ENCODE data around the gene PIP5K1B.

DNA sequence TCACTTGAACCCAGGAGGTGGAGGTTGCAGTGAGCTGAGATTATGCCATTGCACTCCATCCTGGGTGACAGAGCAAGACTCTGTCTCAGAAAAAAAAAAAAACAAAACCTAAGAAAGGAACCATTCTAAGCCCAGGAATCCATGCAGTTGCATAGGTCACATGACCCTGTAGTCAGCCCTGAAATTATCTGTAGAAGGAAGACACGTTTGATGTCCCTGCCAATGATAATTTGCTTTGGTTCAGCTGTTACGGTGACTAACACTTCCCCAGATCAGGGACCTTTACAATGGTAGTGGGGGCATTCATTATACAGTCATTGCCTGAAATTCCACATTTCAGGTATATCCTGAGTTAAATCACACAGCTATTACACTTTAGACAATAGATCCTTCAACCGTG lies 258.4 kb downstream of the PIP5K1B start:
- TF ChIP-seq, protein P1, sequence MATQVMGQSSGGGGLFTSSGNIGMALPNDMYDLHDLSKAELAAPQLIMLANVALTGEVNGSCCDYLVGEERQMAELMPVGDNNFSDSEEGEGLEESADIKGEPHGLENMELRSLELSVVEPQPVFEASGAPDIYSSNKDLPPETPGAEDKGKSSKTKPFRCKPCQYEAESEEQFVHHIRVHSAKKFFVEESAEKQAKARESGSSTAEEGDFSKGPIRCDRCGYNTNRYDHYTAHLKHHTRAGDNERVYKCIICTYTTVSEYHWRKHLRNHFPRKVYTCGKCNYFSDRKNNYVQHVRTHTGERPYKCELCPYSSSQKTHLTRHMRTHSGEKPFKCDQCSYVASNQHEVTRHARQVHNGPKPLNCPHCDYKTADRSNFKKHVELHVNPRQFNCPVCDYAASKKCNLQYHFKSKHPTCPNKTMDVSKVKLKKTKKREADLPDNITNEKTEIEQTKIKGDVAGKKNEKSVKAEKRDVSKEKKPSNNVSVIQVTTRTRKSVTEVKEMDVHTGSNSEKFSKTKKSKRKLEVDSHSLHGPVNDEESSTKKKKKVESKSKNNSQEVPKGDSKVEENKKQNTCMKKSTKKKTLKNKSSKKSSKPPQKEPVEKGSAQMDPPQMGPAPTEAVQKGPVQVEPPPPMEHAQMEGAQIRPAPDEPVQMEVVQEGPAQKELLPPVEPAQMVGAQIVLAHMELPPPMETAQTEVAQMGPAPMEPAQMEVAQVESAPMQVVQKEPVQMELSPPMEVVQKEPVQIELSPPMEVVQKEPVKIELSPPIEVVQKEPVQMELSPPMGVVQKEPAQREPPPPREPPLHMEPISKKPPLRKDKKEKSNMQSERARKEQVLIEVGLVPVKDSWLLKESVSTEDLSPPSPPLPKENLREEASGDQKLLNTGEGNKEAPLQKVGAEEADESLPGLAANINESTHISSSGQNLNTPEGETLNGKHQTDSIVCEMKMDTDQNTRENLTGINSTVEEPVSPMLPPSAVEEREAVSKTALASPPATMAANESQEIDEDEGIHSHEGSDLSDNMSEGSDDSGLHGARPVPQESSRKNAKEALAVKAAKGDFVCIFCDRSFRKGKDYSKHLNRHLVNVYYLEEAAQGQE (IDR thresholded peaks at IDR 0.05; ENCODE audit: low read depth) = no peak
- TF ChIP-seq RAD21 (IDR thresholded peaks at IDR 0.05; ENCODE audit: low read depth) = no peak
- TF ChIP-seq TAF1 (IDR thresholded peaks at IDR 0.05; ENCODE audit: low read depth) = no peak
- no peak for TF ChIP-seq CEBPB (IDR thresholded peaks at IDR 0.05)
- TF ChIP-seq EP300 (IDR thresholded peaks at IDR 0.05; ENCODE audit: borderline replicate concordance) = no peak
- TF ChIP-seq, protein P2, sequence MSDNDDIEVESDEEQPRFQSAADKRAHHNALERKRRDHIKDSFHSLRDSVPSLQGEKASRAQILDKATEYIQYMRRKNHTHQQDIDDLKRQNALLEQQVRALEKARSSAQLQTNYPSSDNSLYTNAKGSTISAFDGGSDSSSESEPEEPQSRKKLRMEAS (IDR thresholded peaks at IDR 0.05) = no peak
- no peak for TF ChIP-seq CREB1 (IDR thresholded peaks at IDR 0.05; ENCODE audit: low read depth)
- no peak for TF ChIP-seq YY1 (IDR thresholded peaks at IDR 0.05; ENCODE audit: low read depth)
- no peak for TF ChIP-seq TCF12 (IDR thresholded peaks at IDR 0.05; ENCODE audit: low read depth)
- no peak for TF ChIP-seq ZBTB7A (IDR thresholded peaks at IDR 0.05; ENCODE audit: low read depth)
- no peak for TF ChIP-seq FOXM1 (IDR thresholded peaks at IDR 0.05; ENCODE audit: borderline replicate concordance, low read depth)
